ENCODE measurements around the gene PLA2G2E. TPM values are rescaled to one million over a fixed set of nuclear protein-coding genes. Genes with fewer than 3 reads are reported as not detected.

PLA2G2E gene
- total RNA-seq (2014; rRNA removed; shearing (Covaris generic)): not detected in 2 replicates

GRCh38 chr1:19923137-19923952 lies at the start of gene PLA2G2E:
TSS of gene PLA2G2E (minus strand) at chr1:19923617. CDS start at chr1:19923559, 58 bp downstream.
- Histone ChIP-seq H3K27me3 (ENCODE audit: control insufficient read depth, insufficient read depth, low read length) (no peaks in the 10 kb centered on the region), H3K36me3 (replicated peaks; ENCODE audit: control insufficient read depth, insufficient read depth, low read length) (no peaks in the 10 kb centered on the region), H3K4me3 (ENCODE audit: insufficient read depth, low read depth, low read length) (no peak within 1 kb of the TSS)
- peak; percentile 57 for DNase-seq

- H3K36me3 ChIP-seq (replicated peaks; ENCODE audit: control insufficient read depth, insufficient read depth, low read length): no peaks in the 10 kb centered on the region
- no peak for DNase-seq
- H3K4me3 ChIP-seq (ENCODE audit: insufficient read depth, low read depth, low read length): no peak overlapping the region
- H3K27me3 ChIP-seq (ENCODE audit: control insufficient read depth, insufficient read depth, low read length): no peaks in the 10 kb centered on the region; the same call in 1 of the 2 replicates
Observed at GRCh38 chr1:19971664-19972063, 48.2 kb upstream of the PLA2G2E start.

GRCh38 chr1:19969898-19970660 lies 46.7 kb upstream of the PLA2G2E start:
- no peak for DNase-seq
- H3K4me3 ChIP-seq (ENCODE audit: insufficient read depth, low read depth, low read length): no peak overlapping the region
- H3K36me3 ChIP-seq (replicated peaks; ENCODE audit: control insufficient read depth, insufficient read depth, low read length): no peaks in the 10 kb centered on the region
- no peaks in the 10 kb centered on the region; the same call in 1 of the 2 replicates for H3K27me3 ChIP-seq (ENCODE audit: control insufficient read depth, insufficient read depth, low read length)

GRCh38 chr1:19967808-19968207 lies 44.4 kb upstream of the PLA2G2E start:
- Histone ChIP-seq H3K4me3 (ENCODE audit: insufficient read depth, low read depth, low read length) (no peak overlapping the region), H3K36me3 (replicated peaks; ENCODE audit: control insufficient read depth, insufficient read depth, low read length) (no peaks in the 10 kb centered on the region), H3K27me3 (ENCODE audit: control insufficient read depth, insufficient read depth, low read length) (no peaks in the 10 kb centered on the region; the same call in 1 of the 2 replicates)
- DNase-seq: no peak

GRCh38 chr1:19964542-19964941 lies 41.1 kb upstream of the PLA2G2E start:
- no peak for DNase-seq
- no peak overlapping the region for H3K4me3 ChIP-seq (ENCODE audit: insufficient read depth, low read depth, low read length)
- no peaks in the 10 kb centered on the region for H3K36me3 ChIP-seq (replicated peaks; ENCODE audit: control insufficient read depth, insufficient read depth, low read length)
- no peaks in the 10 kb centered on the region; the same call in 1 of the 2 replicates for H3K27me3 ChIP-seq (ENCODE audit: control insufficient read depth, insufficient read depth, low read length)

- Histone ChIP-seq H3K27me3 (ENCODE audit: control insufficient read depth, insufficient read depth, low read length) (no peaks in the 10 kb centered on the region; the same call in 1 of the 2 replicates), H3K4me3 (ENCODE audit: insufficient read depth, low read depth, low read length) (no peak overlapping the region), H3K36me3 (replicated peaks; ENCODE audit: control insufficient read depth, insufficient read depth, low read length) (no peaks in the 10 kb centered on the region)
- DNase-seq: no peak
Observed at GRCh38 chr1:19963636-19964035, 40.2 kb upstream of the PLA2G2E start.

- Histone ChIP-seq H3K36me3 (replicated peaks; ENCODE audit: control insufficient read depth, insufficient read depth, low read length) (no peaks in the 10 kb centered on the region), H3K4me3 (ENCODE audit: insufficient read depth, low read depth, low read length) (no peak overlapping the region), H3K27me3 (ENCODE audit: control insufficient read depth, insufficient read depth, low read length) (no peaks in the 10 kb centered on the region; the same call in 1 of the 2 replicates)
- DNase-seq: no peak
Observed at GRCh38 chr1:19960591-19960990, 37.2 kb upstream of the PLA2G2E start.

- Histone ChIP-seq H3K36me3 (replicated peaks; ENCODE audit: control insufficient read depth, insufficient read depth, low read length) (no peaks in the 10 kb centered on the region), H3K4me3 (ENCODE audit: insufficient read depth, low read depth, low read length) (no peak overlapping the region), H3K27me3 (ENCODE audit: control insufficient read depth, insufficient read depth, low read length) (no peaks in the 10 kb centered on the region; the same call in 1 of the 2 replicates)
- DNase-seq: peak; percentile 55
Observed at GRCh38 chr1:19957779-19958178, 34.4 kb upstream of the PLA2G2E start.

- Histone ChIP-seq H3K4me3 (ENCODE audit: insufficient read depth, low read depth, low read length) (no peak overlapping the region), H3K36me3 (replicated peaks; ENCODE audit: control insufficient read depth, insufficient read depth, low read length) (no peaks in the 10 kb centered on the region), H3K27me3 (ENCODE audit: control insufficient read depth, insufficient read depth, low read length) (no peaks in the 10 kb centered on the region; the same call in 1 of the 2 replicates)
- no peak for DNase-seq
Observed at GRCh38 chr1:19955534-19956170, 32.2 kb upstream of the PLA2G2E start.

- H3K36me3 ChIP-seq (replicated peaks; ENCODE audit: control insufficient read depth, insufficient read depth, low read length): no peaks in the 10 kb centered on the region
- no peak overlapping the region for H3K4me3 ChIP-seq (ENCODE audit: insufficient read depth, low read depth, low read length)
- DNase-seq: no peak
- no peaks in the 10 kb centered on the region for H3K27me3 ChIP-seq (ENCODE audit: control insufficient read depth, insufficient read depth, low read length)
Observed at GRCh38 chr1:19954059-19954458, 30.6 kb upstream of the PLA2G2E start.

GRCh38 chr1:19949016-19949415 lies 25.6 kb upstream of the PLA2G2E start:
- Histone ChIP-seq H3K27me3 (ENCODE audit: control insufficient read depth, insufficient read depth, low read length) (no peaks in the 10 kb centered on the region), H3K36me3 (replicated peaks; ENCODE audit: control insufficient read depth, insufficient read depth, low read length) (no peaks in the 10 kb centered on the region), H3K4me3 (ENCODE audit: insufficient read depth, low read depth, low read length) (no peak overlapping the region)
- no peak for DNase-seq

GRCh38 chr1:19946971-19947370 lies 23.6 kb upstream of the PLA2G2E start:
- H3K27me3 ChIP-seq (ENCODE audit: control insufficient read depth, insufficient read depth, low read length): no peaks in the 10 kb centered on the region
- no peaks in the 10 kb centered on the region for H3K36me3 ChIP-seq (replicated peaks; ENCODE audit: control insufficient read depth, insufficient read depth, low read length)
- DNase-seq: no peak
- H3K4me3 ChIP-seq (ENCODE audit: insufficient read depth, low read depth, low read length): no peak overlapping the region

- no peak overlapping the region for H3K4me3 ChIP-seq (ENCODE audit: insufficient read depth, low read depth, low read length)
- no peaks in the 10 kb centered on the region for H3K36me3 ChIP-seq (replicated peaks; ENCODE audit: control insufficient read depth, insufficient read depth, low read length)
- no peak for DNase-seq
- H3K27me3 ChIP-seq (ENCODE audit: control insufficient read depth, insufficient read depth, low read length): no peaks in the 10 kb centered on the region
Observed at GRCh38 chr1:19946331-19946751, 22.9 kb upstream of the PLA2G2E start.

GRCh38 chr1:19945914-19946313 lies 22.5 kb upstream of the PLA2G2E start:
- H3K36me3 ChIP-seq (replicated peaks; ENCODE audit: control insufficient read depth, insufficient read depth, low read length): no peaks in the 10 kb centered on the region
- DNase-seq: no peak
- H3K27me3 ChIP-seq (ENCODE audit: control insufficient read depth, insufficient read depth, low read length): no peaks in the 10 kb centered on the region
- H3K4me3 ChIP-seq (ENCODE audit: insufficient read depth, low read depth, low read length): no peak overlapping the region

Data from H7 (cell line).